Esophagus muscularis mucosa (tissue), 3 donors: ENCODE results near the gene MAPK9.

Experiments used
- POLR2AphosphoS5 ChIP-seq, 2 donors: sonication (generic); formaldehyde crosslinking; IDR thresholded peaks; one replicate each; pipeline ENCODE4 v1.6.1; 2017; ENCODE audit warnings: antibody characterized with exemption in 2 of 2
- TF ChIP-seq, protein P1 (sequence below), 3 experiments: fragments of 200-600 bp in 2 of 3; fragments of 450-650 bp in 1 of 3; sonication (generic) in 2 of 3; IDR thresholded peaks; one replicate each; pipeline ENCODE4 v1.5.1; 2017 to 2019; ENCODE audit warnings: antibody characterized with exemption in 3 of 3, mild to moderate bottlenecking in 2 of 3, moderate library complexity in 1 of 3

- TF ChIP-seq POLR2AphosphoS5 (IDR thresholded peaks at IDR 0.05) = no peak
- TF ChIP-seq, protein P1, sequence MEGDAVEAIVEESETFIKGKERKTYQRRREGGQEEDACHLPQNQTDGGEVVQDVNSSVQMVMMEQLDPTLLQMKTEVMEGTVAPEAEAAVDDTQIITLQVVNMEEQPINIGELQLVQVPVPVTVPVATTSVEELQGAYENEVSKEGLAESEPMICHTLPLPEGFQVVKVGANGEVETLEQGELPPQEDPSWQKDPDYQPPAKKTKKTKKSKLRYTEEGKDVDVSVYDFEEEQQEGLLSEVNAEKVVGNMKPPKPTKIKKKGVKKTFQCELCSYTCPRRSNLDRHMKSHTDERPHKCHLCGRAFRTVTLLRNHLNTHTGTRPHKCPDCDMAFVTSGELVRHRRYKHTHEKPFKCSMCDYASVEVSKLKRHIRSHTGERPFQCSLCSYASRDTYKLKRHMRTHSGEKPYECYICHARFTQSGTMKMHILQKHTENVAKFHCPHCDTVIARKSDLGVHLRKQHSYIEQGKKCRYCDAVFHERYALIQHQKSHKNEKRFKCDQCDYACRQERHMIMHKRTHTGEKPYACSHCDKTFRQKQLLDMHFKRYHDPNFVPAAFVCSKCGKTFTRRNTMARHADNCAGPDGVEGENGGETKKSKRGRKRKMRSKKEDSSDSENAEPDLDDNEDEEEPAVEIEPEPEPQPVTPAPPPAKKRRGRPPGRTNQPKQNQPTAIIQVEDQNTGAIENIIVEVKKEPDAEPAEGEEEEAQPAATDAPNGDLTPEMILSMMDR (IDR thresholded peaks at IDR 0.05) = no peak
Observed at GRCh38 chr5:180283026-180283615, 8.8 kb downstream of the MAPK9 start.
